GM04503 (cell line): Measurements from ENCODE around the gene UPB1.
"Not testable (repeated sequence)": the region's sequence is repeated elsewhere in the genome, so short reads cannot be mapped to it uniquely, and the experiment has no call there.

ENCODE experiments used
- DNase-seq: peaks from one replicate; pipeline ENCODE4 v3.0.0-alpha.2; 2012; ENCODE audit warnings: low read depth

The UPB1 gene

DNA sequence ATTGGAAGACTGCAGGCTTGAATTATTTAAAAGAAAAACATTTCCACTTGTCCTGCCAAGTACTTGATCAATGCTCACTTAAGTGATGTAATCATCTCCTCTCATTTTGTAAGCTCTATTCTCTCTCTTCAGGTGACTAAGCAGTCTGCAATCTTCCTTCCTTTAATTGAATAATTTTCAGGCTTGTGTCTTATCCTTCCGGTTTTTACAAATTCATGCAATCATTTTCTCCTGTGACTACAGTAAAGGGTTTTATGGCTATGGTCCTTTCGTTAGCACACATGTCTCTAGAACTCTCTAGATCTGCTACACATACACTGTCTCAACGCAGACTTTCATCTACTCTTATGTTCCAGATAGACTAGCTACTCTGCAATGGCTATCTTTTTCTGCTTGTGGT is 12.6 kb upstream of the UPB1 start:
- peak; percentile 76 for DNase-seq

DNA sequence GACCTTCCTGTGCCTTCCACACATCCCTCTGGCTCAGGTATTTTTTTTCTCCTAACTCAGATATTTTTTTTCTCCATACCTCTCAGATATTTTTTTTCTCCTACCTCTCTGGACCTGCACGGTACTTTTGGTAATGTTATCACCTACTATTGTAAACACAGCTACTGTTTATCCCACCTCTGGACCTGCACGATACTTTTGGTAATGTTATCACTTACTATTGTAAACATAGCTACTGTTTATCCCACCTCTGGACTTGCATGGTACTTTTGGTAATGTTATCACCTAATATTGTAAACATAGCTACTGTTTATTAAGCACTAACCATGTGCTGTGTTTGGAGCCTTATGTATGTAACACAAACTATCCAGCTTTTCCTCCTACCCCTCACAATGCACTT is 12.1 kb upstream of the UPB1 start:
- no peak for DNase-seq

DNA sequence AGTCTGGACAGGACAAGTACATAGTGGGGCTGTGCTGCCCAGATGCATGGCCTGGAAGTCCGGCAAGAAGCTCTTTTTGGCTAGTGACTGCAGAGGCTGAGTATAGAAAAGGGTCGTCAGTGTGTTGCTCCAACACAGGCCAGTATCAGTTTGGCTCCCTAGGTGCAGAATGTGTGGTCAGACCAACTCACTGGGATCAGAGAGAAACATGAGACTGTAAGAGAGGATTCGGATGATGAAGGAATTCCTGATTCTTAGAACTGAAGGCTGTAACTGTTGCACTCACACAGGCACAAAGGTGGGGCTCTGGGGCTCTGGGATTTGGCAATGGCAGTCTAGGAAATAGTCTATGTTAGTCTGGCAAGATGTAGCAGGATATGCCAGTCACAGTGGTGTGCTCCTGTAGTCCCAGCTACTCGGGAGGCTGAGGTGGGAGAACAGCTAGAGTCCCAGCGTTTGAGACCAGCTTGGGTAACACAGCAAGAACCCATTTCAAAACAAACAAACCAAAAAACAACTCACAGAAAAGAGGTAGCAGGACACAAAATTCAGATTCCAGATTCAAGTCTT is 11.1 kb upstream of the UPB1 start:
- DNase-seq: no peak

DNA sequence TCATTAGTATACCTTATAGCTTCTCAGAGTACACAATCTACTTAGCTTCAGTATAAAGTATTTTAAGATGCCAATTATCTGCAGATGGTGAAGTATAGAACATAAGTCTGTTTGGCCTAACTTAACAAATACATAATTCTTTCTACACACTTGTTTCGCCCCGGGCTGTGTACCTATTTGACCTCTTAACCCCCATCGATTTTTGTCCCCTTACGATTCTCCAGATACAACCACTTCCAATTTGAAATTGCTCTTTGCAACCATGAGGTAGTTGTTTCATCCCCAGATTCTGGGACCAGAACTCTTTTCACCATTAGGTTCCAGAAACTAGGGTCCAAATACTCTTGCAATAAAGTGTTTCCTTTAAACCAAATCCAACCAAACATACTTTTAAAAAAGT is 10.0 kb upstream of the UPB1 start:
- no peak for DNase-seq

DNA sequence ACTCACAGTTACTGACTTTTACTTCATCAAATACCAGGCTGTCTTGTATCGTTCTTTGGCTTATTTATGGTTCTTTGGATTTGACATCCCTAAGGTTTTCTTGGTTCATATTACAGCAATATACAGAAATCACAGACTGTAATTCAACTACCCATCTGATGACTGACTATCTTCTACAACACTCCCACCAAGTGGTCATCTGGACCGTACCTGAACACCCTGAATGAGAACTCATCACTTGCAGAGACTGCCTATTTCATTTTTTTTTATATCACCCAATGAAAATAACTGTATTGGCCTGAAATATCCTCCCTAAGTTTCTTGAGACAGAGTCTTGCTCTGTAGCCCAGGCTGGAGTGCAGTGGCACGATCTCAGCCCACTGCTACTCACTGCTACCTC is 9.5 kb upstream of the UPB1 start:
- no peak for DNase-seq

DNA sequence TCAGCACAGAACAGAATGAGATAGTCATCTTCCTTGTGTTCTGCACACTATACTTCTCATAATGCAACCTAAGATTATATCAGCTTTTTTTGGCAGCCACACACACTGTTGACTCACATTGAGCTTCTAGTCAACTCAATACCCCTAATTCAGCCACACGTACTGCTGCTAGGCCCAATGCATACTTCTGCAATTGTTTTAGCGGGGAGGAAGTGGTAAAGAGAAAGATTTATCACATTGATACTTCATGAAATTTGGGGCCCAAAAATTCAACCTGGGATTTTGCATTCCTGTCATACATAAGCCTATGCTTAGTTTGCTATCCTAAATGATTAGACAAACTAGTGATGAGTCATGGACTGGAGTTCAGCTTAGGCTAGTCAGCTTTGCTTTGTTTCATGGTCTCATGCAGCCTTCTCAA is 8.6 kb upstream of the UPB1 start:
- peak; percentile 68 for DNase-seq

DNA sequence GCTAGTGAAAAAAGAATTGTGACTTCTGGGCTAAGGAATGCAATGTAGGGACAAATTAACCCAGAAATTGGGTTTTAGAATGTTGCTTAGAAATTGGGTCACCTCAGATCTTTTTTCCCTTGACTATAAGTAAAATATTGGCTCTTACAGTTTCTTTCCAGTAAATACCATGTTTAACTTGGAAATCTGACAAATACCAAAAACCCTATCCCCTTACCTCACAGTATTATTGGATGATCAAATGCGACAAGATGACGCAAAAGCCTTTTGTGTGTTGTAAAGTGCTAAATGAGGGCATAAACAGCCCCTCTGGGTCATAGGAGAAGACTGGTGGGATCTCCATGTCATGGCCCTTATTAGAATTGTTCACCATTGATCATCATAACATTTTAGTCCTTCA is 6.1 kb upstream of the UPB1 start:
- no peak for DNase-seq

DNA sequence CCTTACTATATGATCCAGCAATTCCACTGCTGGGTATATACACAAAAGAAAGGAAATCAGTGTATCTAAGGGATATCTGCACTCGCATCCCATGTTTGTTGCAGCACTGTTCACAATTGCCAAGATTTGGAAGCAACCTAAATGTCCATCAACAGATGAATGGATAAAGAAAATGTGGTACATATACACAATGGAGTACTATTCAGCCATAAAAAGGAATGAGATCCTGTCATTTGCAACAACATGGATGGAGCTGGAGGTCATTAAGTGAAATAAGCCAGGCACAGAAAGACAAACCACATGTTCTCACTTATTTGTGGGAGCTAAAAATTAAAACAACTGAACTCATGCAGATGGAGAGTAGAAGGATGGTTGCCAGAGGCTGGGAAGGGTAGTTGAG is 5.7 kb upstream of the UPB1 start:
- DNase-seq: not testable (repeated sequence)

DNA sequence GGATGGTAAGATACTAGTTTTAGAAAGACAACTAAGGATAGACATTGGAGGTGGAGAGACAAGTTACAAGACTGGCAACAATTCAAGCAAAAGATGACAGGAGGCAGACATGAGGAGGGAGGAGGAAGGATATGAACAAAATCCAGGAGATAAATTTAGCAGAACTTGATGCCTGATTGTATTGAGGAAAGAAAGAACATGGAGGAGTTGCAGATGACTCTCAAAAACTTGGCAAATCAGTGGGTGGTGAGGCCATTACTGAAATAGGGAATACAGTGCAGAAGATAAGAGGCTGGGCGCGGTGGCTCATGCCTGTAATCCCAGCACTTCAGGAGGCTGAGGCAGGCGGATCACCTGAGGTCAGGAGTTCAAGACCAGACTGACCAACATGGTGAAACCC is 2.7 kb upstream of the UPB1 start:
- DNase-seq: no peak

DNA sequence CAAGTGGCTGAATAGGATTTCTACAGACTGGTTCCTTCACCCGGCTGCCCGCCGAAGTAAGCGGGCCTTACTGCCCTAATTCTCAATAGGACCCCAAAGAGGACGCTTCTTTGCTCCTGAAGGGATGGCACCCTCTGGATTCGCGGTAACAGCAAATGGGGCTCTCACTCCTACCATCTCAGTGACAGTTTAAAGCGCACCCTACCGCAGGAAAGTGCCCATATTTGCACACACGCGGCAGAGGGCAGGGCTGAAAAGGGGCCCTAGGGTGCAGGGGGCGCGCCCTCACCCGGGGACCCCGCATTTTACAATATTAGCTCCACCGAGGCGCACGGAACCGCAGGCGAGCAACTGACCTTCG is 985 bp upstream of the UPB1 start:
- DNase-seq: no peak

DNA sequence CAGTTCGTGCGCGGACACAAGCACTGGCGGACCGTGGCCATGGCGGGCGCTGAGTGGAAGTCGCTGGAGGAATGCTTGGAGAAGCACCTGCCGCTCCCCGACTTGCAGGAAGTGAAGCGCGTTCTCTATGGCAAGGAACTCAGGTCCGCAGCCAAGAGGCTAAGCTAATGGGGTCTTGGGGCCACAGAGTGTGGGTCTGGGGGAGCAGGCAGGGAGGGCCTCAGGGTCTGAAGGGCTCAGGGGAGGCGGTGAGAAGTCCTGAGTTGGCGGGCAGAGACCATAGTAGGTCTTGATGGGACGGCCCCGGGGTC is 188 bp downstream of the UPB1 start:
- DNase-seq: no peak

DNA sequence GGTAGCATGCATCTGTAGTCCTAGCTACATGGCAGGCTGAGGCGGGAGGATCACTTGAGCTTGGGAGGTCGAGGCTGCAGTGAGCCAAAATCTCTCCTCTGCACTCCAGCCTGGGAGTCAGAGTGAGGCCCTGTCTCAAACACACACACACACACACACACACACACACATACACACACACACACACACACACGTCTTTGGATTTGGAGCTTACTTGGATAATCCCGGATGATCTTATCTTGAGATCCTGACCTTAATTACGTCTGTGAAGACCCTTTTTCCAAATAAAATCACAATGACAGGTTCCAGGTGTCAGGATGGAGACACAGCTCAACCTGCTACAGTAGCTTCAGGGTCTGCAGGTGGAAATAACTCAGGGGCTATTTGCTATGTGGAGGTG is 1.1 kb downstream of the UPB1 start:
- DNase-seq: no peak

DNA sequence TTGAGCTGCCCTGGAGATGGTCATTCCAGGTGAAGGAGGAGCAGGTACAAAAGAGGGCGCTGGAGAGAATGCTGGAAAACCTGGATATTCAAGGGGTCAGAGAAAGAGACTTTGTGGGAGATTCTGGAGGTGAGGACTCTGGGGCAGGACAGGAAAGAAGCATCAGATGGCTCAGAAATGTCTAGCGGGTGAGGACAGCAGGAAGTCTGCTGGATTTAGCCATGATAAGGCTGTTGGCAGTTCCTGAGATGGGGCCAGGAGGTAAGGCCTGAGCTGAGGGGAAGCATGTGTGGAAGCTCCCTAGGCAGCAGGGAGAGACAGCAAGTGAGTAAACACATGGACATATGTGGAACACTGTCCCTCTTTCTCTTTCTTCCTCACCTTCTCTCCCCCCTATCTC is 1.5 kb downstream of the UPB1 start:
- DNase-seq: no peak

DNA sequence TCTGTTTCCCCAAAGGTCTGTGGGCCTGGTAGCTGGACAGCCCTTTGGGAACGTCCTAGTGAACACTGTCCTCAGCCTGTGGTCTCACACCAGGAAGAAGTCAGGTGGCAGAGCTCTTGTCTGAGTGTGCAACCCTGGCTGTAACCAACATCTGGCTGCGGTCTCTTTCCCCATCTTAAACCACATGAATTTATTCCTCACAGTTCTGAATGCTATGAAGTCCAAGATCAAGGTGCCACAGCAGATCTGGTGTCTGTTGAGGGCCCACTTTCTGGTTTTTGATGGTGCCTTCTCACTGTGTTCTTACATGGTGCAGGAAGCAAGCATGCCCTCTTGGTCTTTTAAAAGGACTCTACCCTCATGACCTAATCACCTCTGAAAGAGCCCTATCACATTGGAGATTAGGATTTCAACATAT is 2.7 kb downstream of the UPB1 start:
- DNase-seq: no peak

DNA sequence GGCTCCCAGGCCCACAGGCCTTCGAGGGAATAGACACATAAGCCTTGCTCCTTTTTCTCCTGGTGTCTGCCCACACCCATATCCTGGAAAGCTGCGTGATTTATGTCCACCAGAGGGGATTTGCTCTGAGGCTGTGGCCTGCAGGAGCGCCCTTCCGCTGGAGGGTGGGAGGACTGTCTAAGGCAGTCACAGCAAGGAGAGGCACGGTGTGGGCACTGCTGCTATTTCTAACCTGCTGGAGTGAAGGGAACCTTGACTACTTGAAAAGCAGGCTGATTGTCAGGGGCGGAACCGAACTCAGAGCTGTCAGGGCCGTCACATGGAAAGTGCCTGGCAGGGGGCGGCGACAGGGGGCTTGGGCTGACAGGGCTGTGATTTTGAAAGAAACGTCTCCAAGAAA is 3.7 kb downstream of the UPB1 start:
- no peak for DNase-seq

DNA sequence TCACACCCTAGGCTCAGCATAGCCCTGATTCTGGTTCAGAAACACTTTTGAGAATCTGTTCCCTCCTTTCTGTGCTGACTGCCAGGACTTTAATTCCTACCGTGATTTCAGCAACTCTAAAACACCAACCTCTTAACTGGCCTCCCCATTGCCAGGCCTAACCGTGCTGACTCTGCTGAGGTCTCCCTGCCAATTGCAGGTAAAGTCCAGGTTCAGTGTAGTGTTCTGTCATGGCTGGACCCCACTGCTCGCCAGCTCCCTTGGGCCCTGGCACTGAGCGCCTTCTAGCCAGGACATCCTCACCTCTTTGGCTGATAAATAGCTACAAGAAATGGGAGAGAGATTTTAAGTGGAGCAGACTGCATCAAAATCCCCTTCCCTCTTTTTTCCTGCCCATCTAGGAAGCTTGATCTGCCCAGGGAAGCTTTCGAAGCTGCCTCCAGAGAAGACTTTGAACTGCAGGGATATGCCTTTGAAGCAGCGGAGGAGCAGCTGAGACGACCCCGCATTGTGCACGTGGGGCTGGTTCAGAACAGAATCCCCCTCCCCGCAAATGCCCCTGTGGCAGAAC is 4.7 kb downstream of the UPB1 start:
- DNase-seq: no peak

DNA sequence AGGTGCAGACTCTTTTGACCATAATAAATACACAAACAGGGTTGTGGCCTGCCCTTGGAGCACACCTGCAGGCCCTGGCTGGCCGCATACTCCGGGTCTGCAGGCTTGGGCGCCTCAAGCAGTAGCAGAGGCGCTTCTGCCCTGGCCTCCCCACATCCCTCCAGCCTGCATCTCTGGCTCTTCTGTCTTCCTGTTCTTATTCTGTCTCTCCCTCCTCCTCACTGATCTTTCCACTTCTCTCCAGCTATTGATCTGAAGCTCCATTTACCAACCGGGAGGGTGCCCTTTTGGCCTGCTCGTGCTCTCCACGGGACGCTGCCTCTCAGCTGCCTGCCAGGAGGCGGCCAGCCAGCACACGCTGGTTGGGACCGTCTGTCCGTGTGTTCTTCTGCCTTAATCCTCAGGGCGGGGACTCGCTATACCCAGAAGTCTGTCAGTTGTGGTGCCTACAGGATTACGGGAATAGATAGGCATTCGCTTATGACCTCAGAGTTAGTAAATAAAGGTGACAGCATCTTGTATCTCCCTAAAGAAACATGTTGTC is 5.2 kb downstream of the UPB1 start:
- DNase-seq: no peak

DNA sequence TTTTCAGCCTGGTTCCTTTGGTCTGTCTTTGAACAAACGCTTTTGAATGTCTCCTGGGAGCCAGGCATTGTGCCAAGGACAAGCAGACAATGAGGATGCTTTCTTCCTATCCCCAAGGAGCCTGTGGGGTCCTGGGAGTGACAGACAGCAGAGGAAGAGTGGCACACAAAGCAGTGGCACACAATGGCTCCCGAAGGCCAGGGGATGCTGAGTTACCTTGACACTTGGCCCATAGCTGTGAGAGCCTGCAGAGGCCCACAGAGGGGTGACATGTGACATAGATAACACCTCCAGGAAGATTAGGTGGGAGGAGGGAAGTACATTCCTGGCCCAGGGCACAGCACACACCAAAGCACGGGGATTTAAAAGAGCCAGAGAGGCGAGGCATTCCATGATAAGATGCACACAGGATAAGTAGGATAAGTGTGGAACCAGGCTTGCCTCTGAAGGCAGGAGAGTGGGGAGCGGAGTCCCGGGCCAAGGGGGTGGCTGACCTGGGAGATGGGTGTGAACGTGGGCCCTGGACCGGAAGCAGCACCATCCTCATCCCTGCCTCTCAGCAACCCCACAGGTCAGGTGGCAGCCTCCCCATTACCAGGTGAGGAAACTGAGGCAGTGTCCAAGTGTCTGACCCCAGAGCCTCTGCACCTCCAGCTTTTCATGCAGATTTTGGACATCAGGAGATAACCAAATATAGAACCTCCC is 6.3 kb downstream of the UPB1 start:
- no peak for DNase-seq

DNA sequence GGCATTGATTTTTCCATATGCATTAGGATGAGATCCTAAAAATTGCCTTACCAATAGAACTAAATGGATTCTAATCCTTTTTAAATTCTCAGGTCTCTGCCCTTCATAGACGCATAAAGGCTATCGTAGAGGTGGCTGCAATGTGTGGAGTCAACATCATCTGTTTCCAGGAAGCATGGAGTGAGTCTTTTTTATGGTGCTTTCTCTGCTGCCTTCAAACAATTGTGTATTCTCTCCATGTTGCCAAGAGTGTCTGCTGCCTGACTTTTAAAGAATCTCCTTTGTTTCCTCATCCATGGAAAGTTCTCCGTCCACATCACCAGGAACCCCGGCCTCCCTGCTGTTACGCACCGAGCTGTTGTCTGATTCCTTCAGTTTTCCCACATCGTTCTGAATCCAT is 6.9 kb downstream of the UPB1 start:
- no peak for DNase-seq

DNA sequence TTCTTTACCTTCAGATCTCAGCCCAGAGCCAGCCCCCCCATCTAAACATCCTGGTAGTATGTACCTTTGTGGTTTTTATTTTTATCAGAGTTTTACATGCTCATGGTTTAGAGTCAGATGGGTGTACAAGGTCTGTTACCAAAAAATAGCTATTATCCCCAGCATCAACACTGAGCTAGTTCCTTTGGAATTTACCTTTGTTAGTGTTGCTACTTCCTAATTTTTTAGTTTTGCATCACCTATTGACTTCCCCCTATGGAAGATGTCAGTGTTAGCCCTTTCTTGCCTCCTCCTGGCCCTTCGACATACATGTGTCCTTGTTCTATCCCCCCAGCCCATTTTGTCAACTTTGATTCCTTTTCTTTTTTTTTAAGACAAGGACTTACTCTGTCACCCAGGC is 7.4 kb downstream of the UPB1 start:
- DNase-seq: no peak

DNA sequence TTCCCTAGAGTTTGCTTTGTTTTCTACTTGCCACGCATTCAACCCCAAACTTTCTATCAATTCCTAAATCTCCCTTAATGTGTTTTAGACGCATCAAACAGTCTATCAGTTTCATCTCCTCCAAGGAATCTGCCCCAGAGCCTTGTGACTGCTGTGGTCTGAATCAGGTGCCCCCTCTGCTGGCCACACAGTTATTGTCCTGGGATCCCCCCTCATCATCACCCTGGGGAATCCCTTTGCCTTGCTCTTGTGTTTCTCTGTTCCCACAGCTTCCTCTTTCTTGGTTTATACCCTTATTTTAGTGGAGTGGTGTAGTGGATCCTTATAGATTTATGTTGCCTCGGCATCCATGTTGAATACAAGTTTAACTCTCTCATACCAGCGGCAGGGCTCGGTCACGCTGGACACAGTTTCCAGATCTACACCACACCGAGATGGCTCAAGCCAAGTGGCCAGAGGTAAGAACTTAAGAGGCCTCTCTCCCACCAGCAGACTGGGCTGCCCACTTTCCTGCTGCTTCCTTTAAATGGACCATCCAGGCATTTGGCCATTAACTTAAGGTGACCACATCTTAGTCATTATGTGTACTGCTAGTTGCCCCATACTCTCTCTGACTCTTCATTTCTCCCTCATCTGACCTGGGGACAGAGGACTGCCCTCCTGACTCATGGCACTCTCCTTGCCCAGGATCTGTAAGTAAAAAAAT is 8.2 kb downstream of the UPB1 start:
- DNase-seq: no peak

DNA sequence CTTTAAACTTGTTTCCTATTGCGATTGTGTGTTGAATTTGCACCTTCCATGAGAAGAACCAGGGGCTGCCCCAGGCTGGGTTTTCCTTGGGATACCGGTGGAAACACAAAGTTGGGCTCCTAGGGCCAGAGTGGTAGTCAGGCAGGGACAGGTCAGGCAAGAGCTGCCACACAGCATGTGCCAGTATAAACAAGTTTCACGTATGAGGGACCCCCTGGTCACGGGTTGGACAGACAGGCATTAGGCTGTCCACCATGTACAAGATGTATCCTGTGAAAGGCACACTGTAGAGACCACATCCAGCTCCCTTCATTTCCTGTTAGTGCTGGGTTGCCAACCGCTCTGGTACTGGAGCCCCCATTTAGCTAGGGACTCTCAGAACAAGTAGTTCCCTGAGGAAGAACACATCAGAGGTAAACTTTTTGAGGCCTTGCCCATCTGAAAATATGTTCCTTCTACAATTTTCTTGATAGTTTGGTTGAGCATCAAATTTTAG is 8.8 kb downstream of the UPB1 start:
- DNase-seq: no peak

DNA sequence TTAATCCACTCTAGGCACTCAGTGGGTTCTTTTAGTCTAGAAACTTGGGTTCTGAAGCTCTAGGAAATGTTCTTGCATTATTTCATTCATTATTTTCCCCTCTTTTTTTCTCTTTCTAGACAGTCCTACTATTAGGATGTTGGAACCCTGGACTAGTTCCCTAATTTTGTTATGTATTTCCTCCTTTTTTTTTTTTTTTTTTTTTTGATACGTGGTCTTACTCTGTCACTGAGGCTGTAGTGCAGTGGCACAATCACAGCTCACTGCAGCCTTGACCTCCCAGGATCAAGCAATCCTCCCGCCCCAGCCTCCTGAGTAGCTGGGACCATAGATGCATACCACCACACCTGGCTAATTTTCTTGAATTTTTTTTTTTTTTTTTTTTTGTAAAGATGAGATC is 9.4 kb downstream of the UPB1 start:
- no peak for DNase-seq
